A673 (cell line): ENCODE data around the gene DIP2C. TPM values are rescaled to one million over a fixed set of nuclear protein-coding genes. Genes with fewer than 3 reads are reported as not detected.

Source experiments
- BruUV-seq: library from RNA; stranded (reverse); fragments of 400-500 nt; replicated peaks from 2 replicates; lab custom pipeline; 2021; lab: Mats Ljungman, UMichigan
- CTCF ChIA-PET: fragments of 300-600 bp; sonication (Branson Sonifier 250); formaldehyde crosslinking; loops from one replicate; lab custom pipeline; 2022; ENCODE audit warnings: antibody characterized with exemption; lab: Charles Lee
- POLR2A ChIA-PET: fragments of 300-600 bp; sonication (Branson Sonifier 250); formaldehyde crosslinking; loops from one replicate; lab custom pipeline; 2022; ENCODE audit warnings: antibody characterized with exemption; ENCODE audit not compliant: low non-redundant PET; lab: Charles Lee
- DNase-seq: peaks from one replicate; pipeline ENCODE4 v3.0.0-alpha.2; 2015; ENCODE audit warnings: low spot score
- H3K27ac ChIP-seq: fragments of 200-600 bp; sonication (generic); 2 replicates; pipeline ENCODE4 v1.5.1; 2016; ENCODE audit warnings: mixed run types, low read depth, mild to moderate bottlenecking, mixed read lengths, antibody characterized with exemption, low read length; ENCODE audit not compliant: poor library complexity, severe bottlenecking
- H3K27me3 ChIP-seq: fragments of 200-600 bp; sonication (generic); replicated peaks from 2 replicates; pipeline ENCODE4 v1.6.1; 2017; ENCODE audit warnings: mixed run types, low read depth, mild to moderate bottlenecking, mixed read lengths, antibody characterized with exemption, low read length; ENCODE audit not compliant: insufficient read depth, poor library complexity
- H3K36me3 ChIP-seq: fragments of 200-600 bp; sonication (generic); 2 replicates; pipeline ENCODE4 v1.6.1; 2016; ENCODE audit warnings: mixed run types, mild to moderate bottlenecking, mixed read lengths, antibody characterized with exemption, low read length; ENCODE audit not compliant: insufficient read depth, poor library complexity, severe bottlenecking
- H3K4me1 ChIP-seq: fragments of 200-600 bp; sonication (generic); 2 replicates; pipeline ENCODE4 v1.6.1; 2017; ENCODE audit warnings: mixed run types, mild to moderate bottlenecking, mixed read lengths, antibody characterized with exemption, low read length; ENCODE audit not compliant: insufficient read depth, poor library complexity, severe bottlenecking
- H3K4me3 ChIP-seq: fragments of 200-600 bp; sonication (generic); 2 replicates; pipeline ENCODE4 v1.5.1; 2016; ENCODE audit warnings: low read depth, mixed run types, mild to moderate bottlenecking, mixed read lengths, low read length; ENCODE audit not compliant: poor library complexity, severe bottlenecking
- H3K9me3 ChIP-seq: fragments of 200-600 bp; sonication (generic); 2 replicates; pipeline ENCODE4 v1.6.1; 2016; ENCODE audit warnings: mixed run types, low read depth, mild to moderate bottlenecking, mixed read lengths, antibody characterized with exemption, low read length; ENCODE audit not compliant: poor library complexity, severe bottlenecking
- CTCF ChIP-seq: fragments of 300-800, 200-600 bp; sonication (generic); conservative IDR thresholded peaks from 2 replicates; pipeline ENCODE4 v1.5.1; 2017; ENCODE audit warnings: low read depth, mild to moderate bottlenecking, antibody characterized with exemption, low read length, moderate library complexity, mixed read lengths
- EZH2 ChIP-seq: fragments of 200-600 bp; sonication (generic); IDR thresholded peaks from 2 replicates; pipeline ENCODE4 v1.6.1; 2017; ENCODE audit warnings: borderline replicate concordance, low read depth, mild to moderate bottlenecking, mixed read lengths, antibody characterized with exemption, low read length; ENCODE audit not compliant: poor library complexity, severe bottlenecking
- intact Hi-C: fragments of 100-400 bp; cut with micrococcal nuclease; formaldehyde crosslinking; loops from one replicate; pipeline ENCODE4 v1.10.0; 2022; ENCODE audit not compliant: unreplicated experiment
- total RNA-seq: library from RNA; stranded (reverse); gene quantifications from 2 replicates; pipeline ENCODE4 v1.2.3, GENCODE V29; 2021

Gene DIP2C
- total RNA-seq, 1 experiment from 2014 or later, result 13.2 TPM

- POLR2A ChIA-PET, result no interaction called here
- no peaks in the 10 kb centered on the region for H3K27me3 ChIP-seq
- no peak for DNase-seq
- intact Hi-C loops, result no loop called here
- no peaks in the 10 kb centered on the region for H3K9me3 ChIP-seq
- H3K27ac ChIP-seq, result no peak overlapping the region
- CTCF ChIA-PET, result no interaction called here
- no TSS peak for BruUV-seq
- H3K36me3 ChIP-seq, result peaks cover 5% of the 10 kb centered on the region
- TF ChIP-seq CTCF (no peak), EZH2 (no peak)
- H3K4me3 ChIP-seq, result no peak overlapping the region
- H3K4me1 ChIP-seq, result peaks cover 9% of the 10 kb centered on the region
Observed at GRCh38 chr10:367636-368035, 321.8 kb downstream of the DIP2C start.

- Histone ChIP-seq H3K4me3 (no peak overlapping the region), H3K36me3 (peaks cover 5% of the 10 kb centered on the region), H3K27me3 (no peaks in the 10 kb centered on the region), H3K27ac (no peak overlapping the region), H3K9me3 (no peaks in the 10 kb centered on the region), H3K4me1 (peaks cover 9% of the 10 kb centered on the region)
- intact Hi-C loops, result no loop called here
- BruUV-seq, result no TSS peak
- CTCF ChIA-PET, result no interaction called here
- POLR2A ChIA-PET, result no interaction called here
- DNase-seq, result no peak
- TF ChIP-seq CTCF (no peak), EZH2 (no peak)
Observed at GRCh38 chr10:366186-366585, 323.3 kb downstream of the DIP2C start.

DNA sequence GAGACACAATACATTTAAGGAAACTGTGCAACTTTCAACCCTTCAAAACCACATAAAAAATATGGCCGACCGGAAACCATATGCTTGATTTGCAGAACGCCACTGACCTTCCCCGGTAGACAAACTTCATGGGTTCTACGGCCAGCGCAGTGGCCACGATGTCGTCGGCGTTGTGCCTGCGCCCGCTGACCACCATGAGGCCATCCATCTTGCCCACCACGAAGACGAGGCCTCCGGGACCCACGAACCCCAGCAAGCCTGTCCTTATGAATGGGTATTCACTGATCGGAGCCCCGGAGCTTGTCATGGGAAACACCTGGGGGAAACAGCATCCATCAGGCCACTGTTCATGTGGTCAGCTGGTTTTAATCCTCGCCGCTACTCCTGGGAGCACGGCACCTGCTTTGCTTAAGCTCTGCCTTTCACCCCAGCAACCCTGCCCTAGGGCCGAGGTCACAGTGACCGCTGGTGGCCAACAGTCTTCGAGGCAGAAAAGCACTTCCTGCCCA is 325.1 kb downstream of the DIP2C start:
- Histone ChIP-seq H3K4me1 (no peaks in the 10 kb centered on the region), H3K4me3 (no peak overlapping the region), H3K36me3 (peaks cover 5% of the 10 kb centered on the region), H3K9me3 (no peaks in the 10 kb centered on the region), H3K27ac (no peak overlapping the region), H3K27me3 (no peaks in the 10 kb centered on the region)
- CTCF ChIA-PET, result no interaction called here
- POLR2A ChIA-PET, result no interaction called here
- no TSS peak for BruUV-seq
- intact Hi-C loops, result no loop called here
- no peak for DNase-seq
- TF ChIP-seq EZH2 (no peak), CTCF (no peak)
